Nephron progenitor cell (in vitro differentiated cells): ENCODE results near the gene TSC2.

Experiments
- DNase-seq: peaks from one replicate; pipeline ENCODE4 v3.0.0; 2021
- H3K27ac Mint-ChIP-seq: 2 replicates; pipeline ENCODE4 v1.8.0; 2021; ENCODE audit warnings: mild to moderate bottlenecking, moderate library complexity, mixed read lengths
- H3K27me3 Mint-ChIP-seq: 2 replicates; pipeline ENCODE4 v1.8.0; 2021; ENCODE audit warnings: mild to moderate bottlenecking, low read depth, mixed read lengths; ENCODE audit not compliant: poor library complexity
- H3K36me3 Mint-ChIP-seq: 2 replicates; pipeline ENCODE4 v1.8.0; 2021; ENCODE audit warnings: low read depth, mixed read lengths
- H3K4me1 Mint-ChIP-seq: 2 replicates; pipeline ENCODE4 v1.8.0; 2021; ENCODE audit warnings: mixed read lengths
- H3K4me3 Mint-ChIP-seq: 2 replicates; pipeline ENCODE4 v1.8.0; 2021; ENCODE audit warnings: mild to moderate bottlenecking, moderate library complexity, mixed read lengths
- H3K9me3 Mint-ChIP-seq: 2 replicates; pipeline ENCODE4 v1.8.0; 2021; ENCODE audit warnings: mild to moderate bottlenecking, moderate library complexity, mixed read lengths
- TF ChIP-seq, protein P1 (sequence below): fragments of 200-600 bp; sonication (generic); IDR thresholded peaks from 2 replicates; pipeline ENCODE4 v1.5.0; 2021; ENCODE audit warnings: antibody characterized with exemption

Gene TSC2

DNA sequence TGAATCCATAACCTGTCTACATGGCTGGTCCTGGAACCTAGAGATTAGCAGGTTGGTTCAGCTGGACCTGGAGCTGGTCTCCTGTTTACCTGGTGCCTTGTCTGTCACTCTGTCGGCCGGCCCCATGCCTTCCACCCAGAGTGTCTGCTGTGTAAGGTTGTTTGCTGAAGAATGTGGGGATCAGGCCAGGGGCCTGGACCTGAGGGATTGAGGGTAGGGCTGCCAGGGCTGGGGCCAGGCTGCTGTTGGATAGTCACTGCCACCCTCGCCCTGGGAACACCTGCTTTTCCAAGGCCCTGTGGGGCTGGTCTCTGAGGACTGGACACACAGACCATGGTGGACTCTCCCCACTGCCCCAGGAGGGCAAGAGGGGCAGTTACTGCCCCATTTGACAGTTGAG lies 19.6 kb upstream of the TSC2 start:
- H3K27me3 Mint-ChIP-seq, result peaks cover 32% of the 10 kb centered on the region
- H3K36me3 Mint-ChIP-seq, result no peaks in the 10 kb centered on the region
- peaks cover 31% of the 10 kb centered on the region for H3K4me1 Mint-ChIP-seq
- no peaks in the 10 kb centered on the region for H3K9me3 Mint-ChIP-seq
- no peak overlapping the region for H3K27ac Mint-ChIP-seq
- DNase-seq, result no peak
- TF ChIP-seq, protein P1, sequence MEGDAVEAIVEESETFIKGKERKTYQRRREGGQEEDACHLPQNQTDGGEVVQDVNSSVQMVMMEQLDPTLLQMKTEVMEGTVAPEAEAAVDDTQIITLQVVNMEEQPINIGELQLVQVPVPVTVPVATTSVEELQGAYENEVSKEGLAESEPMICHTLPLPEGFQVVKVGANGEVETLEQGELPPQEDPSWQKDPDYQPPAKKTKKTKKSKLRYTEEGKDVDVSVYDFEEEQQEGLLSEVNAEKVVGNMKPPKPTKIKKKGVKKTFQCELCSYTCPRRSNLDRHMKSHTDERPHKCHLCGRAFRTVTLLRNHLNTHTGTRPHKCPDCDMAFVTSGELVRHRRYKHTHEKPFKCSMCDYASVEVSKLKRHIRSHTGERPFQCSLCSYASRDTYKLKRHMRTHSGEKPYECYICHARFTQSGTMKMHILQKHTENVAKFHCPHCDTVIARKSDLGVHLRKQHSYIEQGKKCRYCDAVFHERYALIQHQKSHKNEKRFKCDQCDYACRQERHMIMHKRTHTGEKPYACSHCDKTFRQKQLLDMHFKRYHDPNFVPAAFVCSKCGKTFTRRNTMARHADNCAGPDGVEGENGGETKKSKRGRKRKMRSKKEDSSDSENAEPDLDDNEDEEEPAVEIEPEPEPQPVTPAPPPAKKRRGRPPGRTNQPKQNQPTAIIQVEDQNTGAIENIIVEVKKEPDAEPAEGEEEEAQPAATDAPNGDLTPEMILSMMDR, result no peak
- peak overlapping the region; percentile 80 for H3K4me3 Mint-ChIP-seq

DNA sequence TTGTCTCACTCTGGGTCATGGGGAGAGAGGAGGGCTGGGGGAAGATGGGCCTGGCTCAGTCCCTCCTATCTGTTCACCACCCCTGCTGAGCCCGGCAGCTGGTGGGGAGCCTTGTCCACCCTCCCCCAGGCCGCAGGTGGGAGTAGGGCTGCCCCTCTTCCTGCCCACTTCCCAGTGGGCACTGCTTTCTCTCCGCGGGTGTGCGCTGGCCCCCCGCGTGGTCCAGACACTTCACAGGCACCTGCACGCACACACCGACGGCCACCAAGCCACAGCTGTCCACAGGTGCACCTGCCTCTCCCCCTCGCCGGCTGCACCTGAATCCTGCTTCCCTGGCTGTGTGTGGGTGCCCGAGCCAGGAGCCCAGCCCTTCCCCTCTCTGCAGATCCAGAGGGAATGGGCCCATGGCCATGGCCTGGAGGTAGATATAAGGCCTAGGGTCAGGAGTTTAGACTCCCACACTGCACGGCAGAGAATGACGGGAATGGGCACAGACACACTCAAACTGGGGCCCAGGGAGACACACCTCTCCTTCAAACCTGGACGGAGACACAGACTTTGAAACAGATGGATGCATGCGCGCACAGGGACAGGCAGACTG lies 19.1 kb upstream of the TSC2 start:
- no peak overlapping the region for H3K4me3 Mint-ChIP-seq
- H3K9me3 Mint-ChIP-seq, result no peaks in the 10 kb centered on the region
- H3K27ac Mint-ChIP-seq, result no peak overlapping the region
- peaks cover 32% of the 10 kb centered on the region for H3K27me3 Mint-ChIP-seq
- TF ChIP-seq, protein P1, result no peak
- H3K36me3 Mint-ChIP-seq, result no peaks in the 10 kb centered on the region
- DNase-seq, result no peak
- H3K4me1 Mint-ChIP-seq, result peaks cover 28% of the 10 kb centered on the region

- Mint-ChIP-seq H3K4me1 (peaks cover 27% of the 10 kb centered on the region), H3K9me3 (no peaks in the 10 kb centered on the region), H3K27me3 (peaks cover 32% of the 10 kb centered on the region), H3K27ac (no peak overlapping the region), H3K4me3 (no peak overlapping the region), H3K36me3 (no peaks in the 10 kb centered on the region)
- DNase-seq, result no peak
- TF ChIP-seq, protein P1, result no peak
These were observed 18.4 kb upstream of the TSC2 start for GRCh38 chr16:2029350-2029749.

GRCh38 chr16:2030036-2030435 lies 17.7 kb upstream of the TSC2 start:
- H3K27me3 Mint-ChIP-seq, result peaks cover 32% of the 10 kb centered on the region

DNA sequence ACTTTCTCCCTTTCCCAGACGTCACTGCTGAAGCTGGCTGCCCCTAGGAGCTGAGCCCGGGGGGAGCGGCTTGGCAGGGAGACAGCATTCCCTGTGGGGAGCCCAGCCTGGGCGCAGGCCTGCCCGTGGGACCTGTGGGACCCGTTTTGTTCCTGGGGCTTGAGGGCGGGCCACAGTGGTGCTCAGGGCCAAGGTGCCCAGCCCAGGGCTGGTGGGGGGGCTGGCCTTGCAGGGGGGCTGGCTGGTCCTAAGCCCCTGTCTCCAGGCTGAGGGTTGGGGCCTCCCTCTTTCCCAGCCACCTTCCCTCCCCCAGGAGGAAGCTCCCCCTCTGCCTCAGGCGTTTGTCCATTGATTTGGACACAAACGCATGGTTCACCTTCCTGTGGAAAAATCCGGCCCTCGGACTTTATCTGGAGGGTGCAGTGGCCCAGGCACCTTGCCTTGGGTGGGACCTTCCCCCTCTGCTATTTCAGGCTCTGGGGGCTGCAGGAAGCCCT lies 16.7 kb upstream of the TSC2 start:
- H3K27ac Mint-ChIP-seq, result no peak overlapping the region
- DNase-seq, result no peak
- no peak overlapping the region for H3K4me3 Mint-ChIP-seq
- TF ChIP-seq, protein P1, result no peak
- no peaks in the 10 kb centered on the region for H3K9me3 Mint-ChIP-seq
- H3K4me1 Mint-ChIP-seq, result peaks cover 25% of the 10 kb centered on the region
- H3K36me3 Mint-ChIP-seq, result no peaks in the 10 kb centered on the region
- H3K27me3 Mint-ChIP-seq, result peaks cover 26% of the 10 kb centered on the region

More at GRCh38 chr16:2030036-2030435, 17.7 kb upstream of the TSC2 start:
- H3K4me1 Mint-ChIP-seq, result peaks cover 29% of the 10 kb centered on the region
- no peak overlapping the region for H3K27ac Mint-ChIP-seq
- H3K4me3 Mint-ChIP-seq, result no peak overlapping the region
- TF ChIP-seq, protein P1, result no peak
- no peaks in the 10 kb centered on the region for H3K36me3 Mint-ChIP-seq
- DNase-seq, result no peak
- H3K9me3 Mint-ChIP-seq, result no peaks in the 10 kb centered on the region
